ENCODE measurements around the gene SCYGR7. TPM values are rescaled to one million over a fixed set of nuclear protein-coding genes. Genes with fewer than 3 reads are reported as not detected.

The SCYGR7 gene
- total RNA-seq, 4 donors from 2014 or later: not detected

DNA sequence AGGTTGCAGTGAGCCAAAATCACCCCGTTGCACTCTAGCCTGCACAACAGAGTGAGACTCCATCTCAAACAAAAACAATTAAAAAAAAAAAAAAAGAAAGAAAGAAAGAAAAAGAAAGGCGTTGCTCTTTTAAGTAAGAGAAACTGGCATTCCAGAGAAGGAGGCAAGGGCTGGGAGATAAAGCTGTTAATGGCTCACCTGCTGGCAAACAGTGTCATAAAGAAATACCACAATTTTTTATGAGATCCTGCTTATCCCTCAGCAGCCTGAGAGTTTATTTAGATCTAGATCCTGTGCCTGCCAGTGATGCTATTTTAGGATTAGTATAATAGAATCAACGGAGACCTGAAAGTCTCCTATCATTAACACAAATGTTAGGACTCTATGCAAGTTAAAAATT, 26.6 kb upstream of the SCYGR7 start:
- H3K4me1 ChIP-seq: no peaks in the 10 kb centered on the region
- no peak for ATAC-seq
- TF ChIP-seq, protein P1, sequence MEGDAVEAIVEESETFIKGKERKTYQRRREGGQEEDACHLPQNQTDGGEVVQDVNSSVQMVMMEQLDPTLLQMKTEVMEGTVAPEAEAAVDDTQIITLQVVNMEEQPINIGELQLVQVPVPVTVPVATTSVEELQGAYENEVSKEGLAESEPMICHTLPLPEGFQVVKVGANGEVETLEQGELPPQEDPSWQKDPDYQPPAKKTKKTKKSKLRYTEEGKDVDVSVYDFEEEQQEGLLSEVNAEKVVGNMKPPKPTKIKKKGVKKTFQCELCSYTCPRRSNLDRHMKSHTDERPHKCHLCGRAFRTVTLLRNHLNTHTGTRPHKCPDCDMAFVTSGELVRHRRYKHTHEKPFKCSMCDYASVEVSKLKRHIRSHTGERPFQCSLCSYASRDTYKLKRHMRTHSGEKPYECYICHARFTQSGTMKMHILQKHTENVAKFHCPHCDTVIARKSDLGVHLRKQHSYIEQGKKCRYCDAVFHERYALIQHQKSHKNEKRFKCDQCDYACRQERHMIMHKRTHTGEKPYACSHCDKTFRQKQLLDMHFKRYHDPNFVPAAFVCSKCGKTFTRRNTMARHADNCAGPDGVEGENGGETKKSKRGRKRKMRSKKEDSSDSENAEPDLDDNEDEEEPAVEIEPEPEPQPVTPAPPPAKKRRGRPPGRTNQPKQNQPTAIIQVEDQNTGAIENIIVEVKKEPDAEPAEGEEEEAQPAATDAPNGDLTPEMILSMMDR (IDR thresholded peaks at IDR 0.05 in 4 of 5, conservative IDR thresholded peaks at IDR 0.05 in 1 of 5): no peak
- no peak for TF ChIP-seq POLR2A (IDR thresholded peaks at IDR 0.05)

DNA sequence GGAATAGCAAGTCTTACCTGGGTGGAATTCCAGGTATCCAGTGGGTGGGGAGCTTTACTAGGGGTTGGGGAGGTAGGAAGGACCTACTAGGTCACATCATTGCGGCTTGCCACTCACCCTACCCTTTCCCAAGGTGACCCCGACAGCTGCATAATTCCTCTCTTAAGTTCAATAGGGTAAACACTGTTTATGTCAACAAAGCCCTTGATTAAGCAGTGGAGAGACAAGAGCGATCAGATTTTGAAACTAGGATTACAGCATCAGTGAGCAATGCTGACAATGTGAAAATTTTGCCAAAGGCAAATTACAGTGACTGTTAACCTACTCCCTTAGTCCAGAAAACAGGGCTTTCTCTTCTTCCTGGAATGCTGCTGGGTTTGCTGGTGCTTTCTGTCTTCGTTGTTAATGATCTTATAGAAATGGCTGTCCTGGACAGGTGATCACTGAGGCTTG, 24.8 kb upstream of the SCYGR7 start:
- no peak overlapping the region for H3K27ac ChIP-seq
- no peaks in the 10 kb centered on the region for H3K27me3 ChIP-seq
- in situ Hi-C loops (cut with MboI; ENCODE audit: low sequenced_read_pairs in 4 of 4): no loop called here
- no peaks in the 10 kb centered on the region for H3K4me1 ChIP-seq
- H3K9me3 ChIP-seq: no peaks in the 10 kb centered on the region
- TF ChIP-seq, protein P1 (IDR thresholded peaks at IDR 0.05 in 4 of 5, conservative IDR thresholded peaks at IDR 0.05 in 1 of 5): no peak
- TF ChIP-seq POLR2A (IDR thresholded peaks at IDR 0.05): no peak
- H3K36me3 ChIP-seq: no peaks in the 10 kb centered on the region
- no peak overlapping the region for H3K4me3 ChIP-seq
- no peak for DNase-seq
- ATAC-seq: no peak
- intact Hi-C loops (cut with DNase I; ENCODE audit: low total_unique reads): no loop called here

More for the DNA sequence above, 26.6 kb upstream of the SCYGR7 start:
- in situ Hi-C loops (cut with MboI; ENCODE audit: low sequenced_read_pairs in 4 of 4) (no loop called here), intact Hi-C loops (cut with DNase I; ENCODE audit: low total_unique reads) (no loop called here)
- H3K27ac ChIP-seq: no peak overlapping the region
- no peak overlapping the region for H3K4me3 ChIP-seq
- H3K27me3 ChIP-seq: no peaks in the 10 kb centered on the region
- DNase-seq: no peak
- H3K9me3 ChIP-seq: no peaks in the 10 kb centered on the region
- no peaks in the 10 kb centered on the region for H3K36me3 ChIP-seq

DNA sequence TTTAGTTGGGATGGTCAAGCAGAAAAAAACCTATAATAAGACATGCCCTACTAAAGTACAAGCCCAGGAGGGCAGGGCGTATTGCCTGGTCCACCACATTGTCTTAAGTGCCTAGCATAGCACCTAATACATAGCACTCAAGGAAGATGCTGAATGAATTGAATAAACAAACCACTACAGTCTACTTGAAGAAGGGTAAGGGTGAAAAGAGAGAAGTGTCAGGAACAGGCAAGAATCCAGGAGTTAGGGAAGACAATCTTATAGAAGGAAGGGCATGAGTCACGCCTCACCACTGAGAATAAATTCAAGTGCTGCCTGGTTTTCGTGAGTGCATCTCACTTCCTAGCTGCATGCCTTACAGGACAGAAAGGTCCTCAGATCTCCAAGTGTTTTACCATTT, 24.2 kb upstream of the SCYGR7 start:
- H3K27ac ChIP-seq: no peak overlapping the region
- no peaks in the 10 kb centered on the region for H3K36me3 ChIP-seq
- H3K9me3 ChIP-seq: no peaks in the 10 kb centered on the region
- no peak for TF ChIP-seq POLR2A (IDR thresholded peaks at IDR 0.05)
- no peaks in the 10 kb centered on the region for H3K4me1 ChIP-seq
- in situ Hi-C loops (cut with MboI; ENCODE audit: low sequenced_read_pairs in 4 of 4): no loop called here
- intact Hi-C loops (cut with DNase I; ENCODE audit: low total_unique reads): no loop called here
- no peaks in the 10 kb centered on the region for H3K27me3 ChIP-seq
- no peak overlapping the region for H3K4me3 ChIP-seq
- ATAC-seq (no peak), DNase-seq (no peak)

DNA sequence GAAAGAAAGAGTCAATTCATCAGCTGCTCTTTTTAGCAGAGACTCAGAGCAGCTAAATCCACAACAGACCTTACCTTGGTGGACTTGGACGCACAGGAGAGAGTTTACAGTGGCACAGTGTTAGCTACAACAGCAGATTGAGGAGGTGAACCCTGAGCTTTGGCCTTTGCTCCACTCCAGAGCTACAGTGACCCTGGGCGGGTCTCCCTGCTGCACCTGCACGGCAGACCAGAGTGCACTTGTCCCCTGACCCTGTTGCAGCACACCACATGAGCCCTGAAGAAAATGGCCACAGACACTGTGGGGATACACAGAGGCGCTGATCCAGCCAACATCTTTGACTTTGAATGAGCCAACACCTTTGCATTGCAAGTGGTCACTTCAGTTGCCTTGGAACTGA, 21.3 kb upstream of the SCYGR7 start:
- in situ Hi-C loops (cut with MboI; ENCODE audit: low sequenced_read_pairs in 4 of 4) (no loop called here), intact Hi-C loops (cut with DNase I; ENCODE audit: low total_unique reads) (no loop called here)
- Histone ChIP-seq H3K36me3 (no peaks in the 10 kb centered on the region), H3K27ac (no peak overlapping the region), H3K9me3 (no peaks in the 10 kb centered on the region), H3K4me1 (no peaks in the 10 kb centered on the region), H3K27me3 (no peaks in the 10 kb centered on the region), H3K4me3 (no peak overlapping the region)
- ATAC-seq (no peak), DNase-seq (no peak)
- TF ChIP-seq, protein P1 (IDR thresholded peaks at IDR 0.05 in 4 of 5, conservative IDR thresholded peaks at IDR 0.05 in 1 of 5): no peak
- TF ChIP-seq POLR2A (IDR thresholded peaks at IDR 0.05): no peak

DNA sequence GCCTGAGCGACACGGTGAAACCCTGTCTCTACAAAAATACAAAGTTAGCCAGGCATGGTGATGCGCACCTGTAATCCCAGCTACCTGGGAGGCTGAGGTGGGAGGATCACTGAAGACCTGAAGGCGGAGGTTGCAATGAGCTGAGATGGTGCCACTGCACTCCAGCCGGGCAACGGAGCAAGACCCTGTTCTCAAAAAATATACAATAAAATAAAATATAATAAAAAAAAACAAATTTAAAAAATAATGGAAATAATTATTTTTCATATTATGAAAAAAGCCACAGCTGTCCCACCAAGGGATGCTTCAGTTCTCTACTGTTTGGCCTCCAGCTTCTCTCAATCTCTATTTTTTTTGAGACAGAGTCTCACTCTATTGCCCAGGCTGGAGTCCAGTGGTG, 20.7 kb upstream of the SCYGR7 start:
- Histone ChIP-seq H3K27ac (no peak overlapping the region), H3K4me1 (no peaks in the 10 kb centered on the region), H3K36me3 (no peaks in the 10 kb centered on the region), H3K4me3 (no peak overlapping the region), H3K9me3 (no peaks in the 10 kb centered on the region), H3K27me3 (no peaks in the 10 kb centered on the region)
- intact Hi-C loops (cut with DNase I; ENCODE audit: low total_unique reads) (no loop called here), in situ Hi-C loops (cut with MboI; ENCODE audit: low sequenced_read_pairs in 4 of 4) (no loop called here)
- TF ChIP-seq, protein P1 (IDR thresholded peaks at IDR 0.05 in 4 of 5, conservative IDR thresholded peaks at IDR 0.05 in 1 of 5): no peak
- ATAC-seq (no peak), DNase-seq (no peak)

Measured in gastrocnemius medialis (tissue), 4 donors.